ENCODE measurements around the gene CHST8.

CHST8 gene

GRCh38 chr19:33715462-33715861 is 93.7 kb downstream of the CHST8 start:
- no peak for DNase-seq (ENCODE audit: low read depth)

GRCh38 chr19:33717878-33718277 is 96.1 kb downstream of the CHST8 start:
- DNase-seq (ENCODE audit: low read depth): no peak

GRCh38 chr19:33718651-33719254 is 97.0 kb downstream of the CHST8 start:
- DNase-seq (ENCODE audit: low read depth): no peak

- no peak for DNase-seq (ENCODE audit: low read depth)
These were observed 97.8 kb downstream of the CHST8 start for GRCh38 chr19:33719366-33720154.

- DNase-seq (ENCODE audit: low read depth): no peak
These were observed 98.4 kb downstream of the CHST8 start for GRCh38 chr19:33720155-33720493.

- no peak for DNase-seq (ENCODE audit: low read depth)
These were observed 99.2 kb downstream of the CHST8 start for GRCh38 chr19:33720691-33721682.

- no peak for DNase-seq (ENCODE audit: low read depth)
These were observed 100.1 kb downstream of the CHST8 start for GRCh38 chr19:33721735-33722297.

GRCh38 chr19:33722456-33723239 is 100.9 kb downstream of the CHST8 start:
- no peak for DNase-seq (ENCODE audit: low read depth)

- no peak for DNase-seq (ENCODE audit: low read depth)
These were observed 101.8 kb downstream of the CHST8 start for GRCh38 chr19:33723512-33723911.

- no peak for DNase-seq (ENCODE audit: low read depth)
These were observed 102.4 kb downstream of the CHST8 start for GRCh38 chr19:33724021-33724720.

- DNase-seq (ENCODE audit: low read depth): no peak
These were observed 102.9 kb downstream of the CHST8 start for GRCh38 chr19:33724721-33725060.

GRCh38 chr19:33725567-33725966 is 103.8 kb downstream of the CHST8 start:
- DNase-seq (ENCODE audit: low read depth): no peak

- DNase-seq (ENCODE audit: low read depth): no peak
These were observed 105.0 kb downstream of the CHST8 start for GRCh38 chr19:33726756-33727155.

- DNase-seq (ENCODE audit: low read depth): no peak
These were observed 105.7 kb downstream of the CHST8 start for GRCh38 chr19:33727331-33727998.

GRCh38 chr19:33728141-33728540 is 106.4 kb downstream of the CHST8 start:
- no peak for DNase-seq (ENCODE audit: low read depth)

GRCh38 chr19:33730858-33731607 is 109.3 kb downstream of the CHST8 start:
- DNase-seq (ENCODE audit: low read depth): no peak

- DNase-seq (ENCODE audit: low read depth): no peak
These were observed 110.1 kb downstream of the CHST8 start for GRCh38 chr19:33731881-33732280.

- no peak for DNase-seq (ENCODE audit: low read depth)
These were observed 113.2 kb downstream of the CHST8 start for GRCh38 chr19:33734913-33735312.

- no peak for DNase-seq (ENCODE audit: low read depth)
These were observed 114.4 kb downstream of the CHST8 start for GRCh38 chr19:33736158-33736557.

GRCh38 chr19:33736787-33737186 is 115.0 kb downstream of the CHST8 start:
- no peak for DNase-seq (ENCODE audit: low read depth)
